H1 (cell line): ENCODE data around the gene SMCHD1. TPM values are rescaled to one million over a fixed set of nuclear protein-coding genes. Genes with fewer than 3 reads are reported as not detected.

Source experiments
- CTCF ChIA-PET: fragments of 300-600 bp; sonication (Branson Sonifier 250); formaldehyde crosslinking; loops from one replicate; lab custom pipeline; 2021; ENCODE audit not compliant: partially characterized antibody; lab: Charles Lee
- POLR2A ChIA-PET: fragments of 300-600 bp; sonication (Branson Sonifier 250); formaldehyde crosslinking; loops from one replicate; lab custom pipeline; 2021; ENCODE audit warnings: inconsistent platforms; ENCODE audit not compliant: partially characterized antibody; lab: Charles Lee
- DNase-seq, 2 experiments: peaks; one replicate each; pipeline versions ENCODE4 v3.0.0 to v3.0.0-alpha.2; 2010 to 2022; ENCODE audit warnings: low spot score in 2 of 2, low read depth in 1 of 2, mixed read lengths in 1 of 2
- FAIRE-seq: peaks from 2 replicates; lab custom pipeline; 2011; peaks lifted over from hg19 to GRCh38; lab: Jason Lieb, UNC
- H2AFZ ChIP-seq: 2 replicates; pipeline ENCODE4 v1.8.1; 2012; ENCODE audit warnings: low read length, inconsistent platforms
- H2AK5ac ChIP-seq: 2 replicates; pipeline ENCODE4 v1.6.1; 2013; ENCODE audit warnings: low read depth, low read length
- H2BK120ac ChIP-seq: replicated peaks from 2 replicates; pipeline ENCODE3; 2013; ENCODE audit warnings: low read depth, low read length, inconsistent platforms
- H2BK12ac ChIP-seq: 2 replicates; pipeline ENCODE4 v1.6.1; 2013; ENCODE audit warnings: low read depth, low read length
- H2BK15ac ChIP-seq: 2 replicates; pipeline ENCODE4 v1.6.1; 2013; ENCODE audit warnings: low read length
- H2BK20ac ChIP-seq: 2 replicates; pipeline ENCODE4 v1.6.1; 2013; ENCODE audit warnings: low read length
- H2BK5ac ChIP-seq: 2 replicates; pipeline ENCODE4 v1.6.1; 2013; ENCODE audit warnings: low read depth, low read length
- H3K14ac ChIP-seq: 2 replicates; pipeline ENCODE4 v1.6.1; 2013; ENCODE audit warnings: inconsistent platforms; ENCODE audit not compliant: insufficient read length
- H3K18ac ChIP-seq: 2 replicates; pipeline ENCODE4 v1.6.1; 2013; ENCODE audit warnings: low read length; ENCODE audit errors: extremely low read depth
- H3K23ac ChIP-seq: 2 replicates; pipeline ENCODE4 v1.6.1; 2013; ENCODE audit warnings: inconsistent platforms; ENCODE audit not compliant: insufficient read length
- H3K23me2 ChIP-seq: 2 replicates; pipeline ENCODE4 v1.6.1; 2013; ENCODE audit warnings: low read depth, low read length
- H3K27ac ChIP-seq: 2 replicates; pipeline ENCODE4 v1.6.1; 2011; ENCODE audit warnings: low read depth, low read length, inconsistent platforms
- H3K27me3 ChIP-seq, 4 experiments: replicated peaks in 1 of 4; 1 replicate in 1 of 4; 2 replicates in 3 of 4; pipeline versions ENCODE4 v1.6.1 to v1.8.1; 2011 to 2013; ENCODE audit warnings: low read length in 3 of 4, mild to moderate bottlenecking in 3 of 4, inconsistent platforms in 2 of 4, mixed read lengths in 2 of 4, moderate library complexity in 1 of 4; ENCODE audit not compliant: control insufficient read depth in 3 of 4, insufficient read depth in 3 of 4; ENCODE audit errors: extremely low read depth in 1 of 4
- H3K36me3 ChIP-seq, 4 experiments: 2 replicates each; pipeline versions ENCODE4 v1.6.1 to v1.8.1; 2011 to 2013; ENCODE audit warnings: mild to moderate bottlenecking in 4 of 4, low read length in 3 of 4, moderate library complexity in 2 of 4, control low read depth in 1 of 4, inconsistent platforms in 1 of 4; ENCODE audit not compliant: insufficient read depth in 4 of 4, control insufficient read depth in 2 of 4
- H3K4ac ChIP-seq: replicated peaks from 2 replicates; pipeline ENCODE3; 2013; ENCODE audit warnings: low read length, low read depth, mixed read lengths, inconsistent platforms; ENCODE audit not compliant: insufficient read length
- H3K4me1 ChIP-seq, 4 experiments: replicated peaks in 1 of 4; 1 replicate in 1 of 4; 2 replicates in 3 of 4; pipeline versions ENCODE4 v1.6.1 to v1.8.1; 2011 to 2013; ENCODE audit warnings: low read length in 3 of 4, inconsistent platforms in 2 of 4, mixed read lengths in 1 of 4; ENCODE audit not compliant: insufficient read depth in 4 of 4, control insufficient read depth in 3 of 4
- H3K4me2 ChIP-seq, 2 experiments: 2 replicates each; pipeline versions ENCODE4 v1.6.1 to v1.8.1; 2011 to 2013; ENCODE audit warnings: low read depth in 2 of 2, low read length in 2 of 2, control low read depth in 1 of 2, inconsistent platforms in 1 of 2, mild to moderate bottlenecking in 1 of 2; ENCODE audit not compliant: insufficient read depth in 1 of 2
- H3K4me3 ChIP-seq, 4 experiments: fragments of 200-600, 300-600 bp in 1 of 4; sonication (generic), shearing (Covaris generic), sonication (Bioruptor Twin) in 1 of 4; 2 replicates each; pipeline versions ENCODE4 v1.5.1 to v1.8.1; 2011 to 2016; ENCODE audit warnings: low read length in 4 of 4, low read depth in 3 of 4, control low read depth in 2 of 4, inconsistent platforms in 2 of 4, mild to moderate bottlenecking in 2 of 4, mixed read lengths in 1 of 4, moderate library complexity in 1 of 4; ENCODE audit not compliant: insufficient read depth in 2 of 4; ENCODE audit errors: extremely low read depth in 1 of 4
- H3K56ac ChIP-seq: replicated peaks from 2 replicates; pipeline ENCODE3; 2013; ENCODE audit warnings: low read depth, mild to moderate bottlenecking, mixed read lengths, low read length, inconsistent platforms; ENCODE audit not compliant: insufficient read length
- H3K79me1 ChIP-seq: 2 replicates; pipeline ENCODE4 v1.6.1; 2013; ENCODE audit warnings: low read depth, low read length, control low read depth
- H3K79me2 ChIP-seq, 2 experiments: 2 replicates each; pipeline versions ENCODE4 v1.6.1 to v1.8.1; 2012 to 2013; ENCODE audit warnings: low read length in 2 of 2, mild to moderate bottlenecking in 2 of 2, inconsistent platforms in 1 of 2; ENCODE audit not compliant: insufficient read depth in 2 of 2, control insufficient read depth in 1 of 2
- H3K9ac ChIP-seq, 4 experiments: replicated peaks in 1 of 4; 1 replicate in 1 of 4; 2 replicates in 3 of 4; pipeline versions ENCODE4 v1.6.1 to v1.8.1; 2011 to 2013; ENCODE audit warnings: low read depth in 3 of 4, low read length in 3 of 4, control low read depth in 2 of 4, mild to moderate bottlenecking in 2 of 4, moderate library complexity in 2 of 4, inconsistent platforms in 1 of 4; ENCODE audit errors: extremely low read depth in 1 of 4
- H3K9me3 ChIP-seq, 2 experiments: 2 replicates each; pipeline versions ENCODE4 v1.6.1 to v1.8.1; 2012 to 2013; ENCODE audit warnings: mild to moderate bottlenecking in 2 of 2, moderate library complexity in 2 of 2, control low read depth in 1 of 2, inconsistent platforms in 1 of 2, low read depth in 1 of 2, low read length in 1 of 2, mixed read lengths in 1 of 2; ENCODE audit not compliant: insufficient read depth in 2 of 2
- H4K20me1 ChIP-seq, 2 experiments: replicated peaks in 1 of 2; 2 replicates each; pipeline versions ENCODE3 to v1.8.1; 2011 to 2013; ENCODE audit warnings: inconsistent platforms in 2 of 2, low read length in 2 of 2, mild to moderate bottlenecking in 1 of 2; ENCODE audit not compliant: insufficient read depth in 2 of 2, control insufficient read depth in 1 of 2
- H4K5ac ChIP-seq: 2 replicates; pipeline ENCODE4 v1.6.1; 2013; ENCODE audit warnings: low read length, low read depth, mixed read lengths, inconsistent platforms; ENCODE audit not compliant: insufficient read length
- H4K8ac ChIP-seq: 2 replicates; pipeline ENCODE4 v1.8.0; 2013; ENCODE audit warnings: mild to moderate bottlenecking, moderate library complexity, low read length, inconsistent platforms; ENCODE audit not compliant: insufficient read depth; ENCODE audit errors: extremely low read depth
- H4K91ac ChIP-seq: replicated peaks from 2 replicates; pipeline ENCODE3; 2013; ENCODE audit warnings: low read length, mixed read lengths, inconsistent platforms; ENCODE audit not compliant: insufficient read length
- ASH2L ChIP-seq: fragments of 200-600, 300-600 bp; sonication (generic); IDR thresholded peaks from one replicate; pipeline ENCODE4 v1.7.1; 2017; ENCODE audit warnings: low read length
- BACH1 ChIP-seq: IDR thresholded peaks from 2 replicates; pipeline ENCODE4 v1.6.1; 2012; ENCODE audit warnings: low read length, improper control_type of control experiment
- BCL11A ChIP-seq, 2 experiments: IDR thresholded peaks; one replicate each; pipeline ENCODE4 v1.6.1; 2011; ENCODE audit warnings: low read depth in 2 of 2, low read length in 2 of 2, mild to moderate bottlenecking in 2 of 2
- CEBPB ChIP-seq: IDR thresholded peaks from 2 replicates; pipeline ENCODE4 v1.6.1; 2012; ENCODE audit warnings: low read depth, low read length
- CHD2 ChIP-seq: IDR thresholded peaks from 2 replicates; pipeline ENCODE4 v1.6.1; 2012; ENCODE audit warnings: low read length, improper control_type of control experiment
- CREB1 ChIP-seq: IDR thresholded peaks from 2 replicates; pipeline ENCODE4 v1.6.1; 2012; ENCODE audit warnings: inconsistent platforms
- HDAC2 ChIP-seq, 2 experiments: fragments of 300-600 bp in 1 of 2; sonication (generic) in 1 of 2; IDR thresholded peaks; 2 replicates each; pipeline ENCODE4 v1.6.1; 2011 to 2012; ENCODE audit warnings: low read depth in 2 of 2, low read length in 2 of 2, mild to moderate bottlenecking in 2 of 2, moderate library complexity in 2 of 2, borderline replicate concordance in 1 of 2, inconsistent platforms in 1 of 2
- JUND ChIP-seq: IDR thresholded peaks from 2 replicates; pipeline ENCODE4 v1.6.1; 2011; ENCODE audit warnings: mild to moderate bottlenecking, improper control_type of control experiment, low read length
- KDM1A ChIP-seq: fragments of 200-600, 300-600 bp; sonication (generic); IDR thresholded peaks from 2 replicates; pipeline ENCODE4 v1.7.1; 2016; ENCODE audit warnings: mild to moderate bottlenecking, low read length, borderline replicate concordance
- NANOG ChIP-seq: IDR thresholded peaks from 2 replicates; pipeline ENCODE4 v1.6.1; 2011; ENCODE audit warnings: low read length, low read depth, mild to moderate bottlenecking, inconsistent platforms; ENCODE audit not compliant: insufficient read depth, poor library complexity, severe bottlenecking
- NRF1 ChIP-seq: IDR thresholded peaks from 2 replicates; pipeline ENCODE4 v1.6.1; 2011; ENCODE audit warnings: mild to moderate bottlenecking, low read depth, low read length, improper control_type of control experiment
- PHF8 ChIP-seq: fragments of 200-600 bp; sonication (generic); conservative IDR thresholded peaks from 2 replicates; pipeline ENCODE4 v1.7.1; 2012; ENCODE audit warnings: low read depth, mild to moderate bottlenecking, inconsistent platforms, low read length, moderate library complexity
- SP2 ChIP-seq: IDR thresholded peaks from 2 replicates; pipeline ENCODE4 v1.6.1; 2012; ENCODE audit warnings: mild to moderate bottlenecking, low read length, inconsistent platforms
- YY1 ChIP-seq: IDR thresholded peaks from 2 replicates; pipeline ENCODE4 v1.6.1; 2011; ENCODE audit warnings: low read depth, mild to moderate bottlenecking, low read length
- WGBS, 2 experiments: shearing (Covaris generic) in 1 of 2; methylation state at CpG; one replicate each; pipeline versions ENCODE4 v1.1.6 to v1.1.7; 2013 to 2015; ENCODE audit warnings: low lambda C conversion rate in 2 of 2, mixed read lengths in 2 of 2, inconsistent platforms in 1 of 2, low coverage in 1 of 2, missing lambda C conversion rate in 1 of 2; ENCODE audit not compliant: insufficient replicate concordance in 2 of 2, insufficient coverage in 1 of 2, insufficient read length in 1 of 2; ENCODE audit errors: extremely low coverage in 1 of 2, missing lambda C conversion rate in 1 of 2; 5-methylcytosine and 5-hydroxymethylcytosine counted together
- polyA plus RNA-seq, 7 experiments: library from polyadenylated mRNA; depleted of rRNA in 3 of 7; stranded (reverse) in 5 of 7; unstranded in 2 of 7; fragments of >200 nt in 5 of 7; fragments of 200-250 nt in 2 of 7; gene quantifications; 1 replicate in 5 of 7; 2 replicates in 1 of 7; 4 replicates in 1 of 7; pipeline versions ENCODE4 v1.2.1 to v1.2.3, GENCODE V29; 2011 to 2013; ENCODE audit warnings: missing spikeins in 2 of 7, mixed read lengths in 2 of 7
- total RNA-seq: library from RNA; stranded (reverse); fragmentation: NEBNext Ultra II Directional; extraction: Animal tissue kit (Norgen Biotek cat#: 25700); gene quantifications from 2 replicates; pipeline ENCODE4 v1.2.1, GENCODE V29; 2021

The SMCHD1 gene
- total and polyA plus RNA-seq, 2 of the 8 experiments (the other 6 are each of a cell fraction or from before 2014, with no cell fraction given) = 9.3 to 32.0 TPM

GRCh38 chr18:2845172-2845571 lies 189.6 kb downstream of the SMCHD1 start:
- Histone ChIP-seq H3K27ac (no peak overlapping the region), H3K4me2 (no peak overlapping the region; a peak in 1 of 4 replicates), H2BK15ac (no peak overlapping the region), H2AK5ac (no peak overlapping the region), H3K79me2 (no peaks in the 10 kb centered on the region), H4K91ac (no peak overlapping the region), H3K4ac (no peak overlapping the region), H2BK20ac (no peak overlapping the region), H3K23me2 (peaks cover 14% of the 10 kb centered on the region; the same call in 1 of the 2 replicates), H2BK5ac (no peak overlapping the region), H4K8ac (no peak overlapping the region), H3K4me3 (no peak overlapping the region), H3K14ac (no peak overlapping the region), H3K27me3 (peaks cover 7 to 52% (median 44%) of the 10 kb centered on the region in 4 experiments), H3K9me3 (no peaks in the 10 kb centered on the region; a peak in 1 of 4 replicates), H3K79me1 (no peaks in the 10 kb centered on the region), H3K9ac (no peak overlapping the region), H3K18ac (no peak overlapping the region), H2BK120ac (no peak overlapping the region), H4K5ac (no peak overlapping the region), H3K23ac (no peak overlapping the region), H2AFZ (no peak overlapping the region), H3K4me1 (peaks cover 0 to 10% (median 4%) of the 10 kb centered on the region in 4 experiments; a peak in 3 of 7 replicates), H2BK12ac (no peak overlapping the region), H3K56ac (no peak overlapping the region), H4K20me1 (peaks cover 0 to 2% of the 10 kb centered on the region in 2 experiments), H3K36me3 (no peaks in the 10 kb centered on the region)
- DNase-seq (no peak), FAIRE-seq (no peak)
- POLR2A ChIA-PET = interaction anchor here (0.6 to 2.6 kb wide), 2 partner anchors 27 to 189 kb away, joined by 6 read pairs; partner anchors contain the start of gene SMCHD1
- CTCF ChIA-PET = interaction anchor here (0.6 kb wide), 2 partner anchors 13 to 38 kb away, joined by 3 to 4 read pairs; no protein-coding TSS in a partner anchor
- 88% methylated on average over 4 of the region's 4 CpGs; no CpG with 5 or more reads in 1 of the 2 experiments for WGBS, 2 experiments
- TF ChIP-seq BCL11A (IDR thresholded peaks at IDR 0.05; ENCODE audit: low read depth in 2 of 2, low read length in 2 of 2) = no peak
- no peak for TF ChIP-seq CEBPB
- TF ChIP-seq NRF1 = no peak
- TF ChIP-seq CREB1 = no peak
- no peak for TF ChIP-seq NANOG
- TF ChIP-seq BACH1 = no peak
- TF ChIP-seq HDAC2 (IDR thresholded peaks at IDR 0.05; ENCODE audit: borderline replicate concordance in 1 of 2, low read depth in 2 of 2, low read length in 2 of 2) = no peak
- TF ChIP-seq KDM1A = no peak
- no peak for TF ChIP-seq YY1
- TF ChIP-seq JUND = no peak
- no peak for TF ChIP-seq PHF8
- no peak for TF ChIP-seq ASH2L
- TF ChIP-seq SP2 = no peak
- no peak for TF ChIP-seq CHD2
